Natural killer cell treated with Interleukin-12 subunit alpha and Interleukin-12 subunit beta and Interleukin-15 and Interleukin-18, amount 100 ng/mL, for 72 hours (primary cell): Measurements from ENCODE around the gene PPHLN1. TPM values are rescaled to one million over a fixed set of nuclear protein-coding genes. Genes with fewer than 3 reads are reported as not detected.
A peak's percentile ranks its signal among the peaks of the same experiment; 100 is the strongest.
"Not testable (repeated sequence)": the region's sequence is repeated elsewhere in the genome, so short reads cannot be mapped to it uniquely, and the experiment has no call there.

Experiments used
- ATAC-seq, 2 donors: fragments of 150-1000 bp; cut with Tn5 transposase in 1 of 2; sonication (Bioruptor Pico), chemical (Tn5 transposase) in 1 of 2; 2 replicates each; pipeline ENCODE4 v1.10.0; 2021
- DNase-seq: peaks from one replicate; pipeline ENCODE4 v3.0.0; 2022; ENCODE audit warnings: low spot score
- H3K27ac Mint-ChIP-seq, 2 donors: 1 replicate in 1 of 2; 2 replicates in 1 of 2; pipeline ENCODE4 v1.8.0; 2022; ENCODE audit warnings: mixed read lengths in 2 of 2, mild to moderate bottlenecking in 1 of 2, moderate library complexity in 1 of 2
- H3K27me3 Mint-ChIP-seq, 2 donors: 1 replicate in 1 of 2; 2 replicates in 1 of 2; pipeline ENCODE4 v1.8.0; 2022; ENCODE audit warnings: mixed read lengths in 2 of 2
- H3K36me3 Mint-ChIP-seq: one replicate; pipeline ENCODE4 v1.8.0; 2022; ENCODE audit warnings: mixed read lengths
- H3K4me1 Mint-ChIP-seq, 2 donors: 1 replicate in 1 of 2; 2 replicates in 1 of 2; pipeline ENCODE4 v1.8.0; 2022; ENCODE audit warnings: low read depth in 2 of 2, mixed read lengths in 2 of 2, mild to moderate bottlenecking in 1 of 2
- H3K4me3 Mint-ChIP-seq: one replicate; pipeline ENCODE4 v1.8.0; 2022; ENCODE audit warnings: mixed read lengths
- H3K9me3 Mint-ChIP-seq: 2 replicates; pipeline ENCODE4 v1.8.0; 2022; ENCODE audit warnings: mixed read lengths
- total RNA-seq, 2 donors: library from RNA; stranded (reverse); gene quantifications; one replicate each; pipeline ENCODE4 v1.2.3, GENCODE V29; 2022

Gene PPHLN1
- total RNA-seq, 2 donors from 2014 or later: 85.0 to 90.1 TPM

GRCh38 chr12:42364692-42365091 lies 38.7 kb downstream of the PPHLN1 start:
- no peak overlapping the region for H3K4me3 Mint-ChIP-seq
- no peaks in the 10 kb centered on the region for H3K9me3 Mint-ChIP-seq
- H3K27ac Mint-ChIP-seq: no peak overlapping the region
- H3K4me1 Mint-ChIP-seq: peaks cover 22 to 26% of the 10 kb centered on the region in 2 donors
- ATAC-seq (no peak), DNase-seq (no peak)
- peaks cover 7% of the 10 kb centered on the region for H3K36me3 Mint-ChIP-seq
- H3K27me3 Mint-ChIP-seq: no peaks in the 10 kb centered on the region

- Mint-ChIP-seq H3K4me1 (peaks cover 19 to 24% of the 10 kb centered on the region in 2 donors), H3K27ac (no peak overlapping the region), H3K27me3 (no peaks in the 10 kb centered on the region), H3K4me3 (no peak overlapping the region), H3K36me3 (peaks cover 7% of the 10 kb centered on the region), H3K9me3 (no peaks in the 10 kb centered on the region)
- ATAC-seq (no peak), DNase-seq (no peak)
Measured at GRCh38 chr12:42365486-42365885, 39.5 kb downstream of the PPHLN1 start.

DNA sequence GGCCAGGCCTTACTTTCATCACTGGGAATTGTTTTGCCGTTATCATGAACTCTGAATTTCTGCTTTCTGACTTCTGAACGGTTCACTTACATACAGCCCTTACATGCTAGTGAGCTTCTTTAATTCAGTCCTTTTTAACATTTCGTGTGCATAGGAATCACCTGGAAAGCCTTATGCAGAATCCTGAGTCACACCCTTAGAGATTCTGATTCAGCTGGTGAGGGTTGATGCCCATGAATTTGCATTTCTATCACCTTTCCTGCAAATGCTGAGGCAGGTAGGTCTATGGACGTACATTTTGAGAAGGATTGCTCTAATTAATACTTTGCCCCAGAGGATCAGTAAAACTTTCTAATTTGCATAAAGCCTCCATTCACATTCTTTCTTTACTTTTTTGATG lies 44.0 kb downstream of the PPHLN1 start:
- ATAC-seq (no peak), DNase-seq (no peak)
- H3K4me1 Mint-ChIP-seq: peaks cover 0 to 4% of the 10 kb centered on the region in 2 donors
- H3K36me3 Mint-ChIP-seq: no peaks in the 10 kb centered on the region
- H3K9me3 Mint-ChIP-seq: no peaks in the 10 kb centered on the region
- H3K4me3 Mint-ChIP-seq: no peak overlapping the region
- no peaks in the 10 kb centered on the region for H3K27me3 Mint-ChIP-seq
- no peak overlapping the region for H3K27ac Mint-ChIP-seq

DNA sequence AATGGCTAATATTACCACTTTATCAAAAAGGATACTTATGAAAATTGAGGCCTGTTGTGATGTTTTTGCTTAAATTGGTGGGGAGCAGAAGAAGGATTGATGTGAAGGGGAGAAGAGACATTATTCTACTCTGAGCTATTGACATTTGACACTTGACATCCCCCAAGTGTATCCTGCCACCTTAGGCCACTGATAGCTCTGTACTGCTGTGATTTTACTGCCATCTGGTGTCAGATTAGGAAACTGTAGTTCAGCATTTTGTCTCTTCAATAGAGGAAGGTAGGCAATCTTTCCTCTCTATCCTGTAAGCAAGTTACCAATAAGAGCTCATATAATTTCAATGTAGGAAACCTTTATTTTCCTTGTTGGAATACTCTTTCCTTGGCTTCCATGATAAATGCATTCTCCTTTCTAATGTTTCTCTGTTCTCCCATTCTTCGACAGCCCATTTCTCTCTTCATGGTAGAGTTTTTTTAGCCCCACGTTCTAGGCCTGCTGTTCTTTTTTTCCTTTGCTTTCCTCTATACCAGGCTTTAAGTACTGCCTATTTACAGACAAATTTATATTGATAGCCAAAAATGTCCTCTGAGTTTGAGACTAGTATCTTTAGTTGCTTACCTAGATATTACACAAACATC lies 46.3 kb downstream of the PPHLN1 start:
- Mint-ChIP-seq H3K4me1 (peaks cover 0 to 2% of the 10 kb centered on the region in 2 donors), H3K9me3 (no peaks in the 10 kb centered on the region), H3K36me3 (peaks cover 6% of the 10 kb centered on the region), H3K4me3 (no peak overlapping the region), H3K27ac (no peak overlapping the region), H3K27me3 (no peaks in the 10 kb centered on the region)
- DNase-seq (no peak), ATAC-seq (peak; percentile 72 to 78)

- ATAC-seq: no peak
- Mint-ChIP-seq H3K4me3 (no peak overlapping the region), H3K9me3 (no peaks in the 10 kb centered on the region), H3K36me3 (peaks cover 6% of the 10 kb centered on the region), H3K4me1 (peaks cover 1 to 2% of the 10 kb centered on the region in 2 donors), H3K27ac (no peak overlapping the region), H3K27me3 (no peaks in the 10 kb centered on the region)
- no peak for DNase-seq
Measured at GRCh38 chr12:42373669-42374068, 47.7 kb downstream of the PPHLN1 start.

DNA sequence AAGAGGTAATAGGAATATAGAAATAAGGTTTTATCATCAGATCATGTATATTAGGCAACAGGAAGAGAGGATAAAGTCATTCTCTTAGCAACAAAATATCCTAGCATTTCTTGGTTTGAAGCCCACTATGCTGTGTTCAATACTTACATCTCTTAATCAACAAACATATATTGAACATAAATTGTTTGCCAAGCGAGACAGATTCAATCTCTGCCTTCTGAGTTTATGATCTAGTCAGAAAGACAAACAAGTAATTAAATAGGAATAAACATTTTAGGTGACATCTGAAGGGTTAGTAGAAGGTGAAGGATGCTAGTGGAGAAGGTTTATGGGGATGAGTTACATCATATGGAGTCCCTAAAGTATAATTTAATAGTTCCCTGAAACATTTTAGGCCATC lies 54.8 kb downstream of the PPHLN1 start:
- no peaks in the 10 kb centered on the region for H3K9me3 Mint-ChIP-seq
- H3K4me1 Mint-ChIP-seq: peaks cover 16 to 30% of the 10 kb centered on the region in 2 donors
- ATAC-seq (no peak), DNase-seq (no peak)
- H3K36me3 Mint-ChIP-seq: peaks cover 6% of the 10 kb centered on the region
- H3K27ac Mint-ChIP-seq: no peak overlapping the region
- no peak overlapping the region for H3K4me3 Mint-ChIP-seq
- no peaks in the 10 kb centered on the region for H3K27me3 Mint-ChIP-seq

- DNase-seq (no peak), ATAC-seq (no peak)
- Mint-ChIP-seq H3K36me3 (no peaks in the 10 kb centered on the region), H3K27me3 (no peaks in the 10 kb centered on the region), H3K4me1 (peaks cover 16 to 30% of the 10 kb centered on the region in 2 donors), H3K9me3 (no peaks in the 10 kb centered on the region), H3K4me3 (peak overlapping the region; percentile 28), H3K27ac (peak overlapping the region in 1 of 2 donors; percentile 56)
Measured at GRCh38 chr12:42382013-42382696, 56.2 kb downstream of the PPHLN1 start.

- Mint-ChIP-seq H3K27me3 (no peaks in the 10 kb centered on the region), H3K36me3 (peaks cover 9% of the 10 kb centered on the region), H3K4me1 (peaks cover 16 to 23% of the 10 kb centered on the region in 2 donors), H3K4me3 (no peak overlapping the region), H3K9me3 (no peaks in the 10 kb centered on the region), H3K27ac (no peak overlapping the region)
- DNase-seq (no peak), ATAC-seq (no peak)
Measured at GRCh38 chr12:42385326-42385841, 59.4 kb downstream of the PPHLN1 start.

GRCh38 chr12:42386308-42386707 lies 60.3 kb downstream of the PPHLN1 start:
- Mint-ChIP-seq H3K36me3 (peaks cover 9% of the 10 kb centered on the region), H3K4me3 (no peak overlapping the region), H3K9me3 (no peaks in the 10 kb centered on the region), H3K27ac (no peak overlapping the region), H3K27me3 (no peaks in the 10 kb centered on the region), H3K4me1 (peaks cover 14 to 22% of the 10 kb centered on the region in 2 donors)
- ATAC-seq (no peak), DNase-seq (no peak)

DNA sequence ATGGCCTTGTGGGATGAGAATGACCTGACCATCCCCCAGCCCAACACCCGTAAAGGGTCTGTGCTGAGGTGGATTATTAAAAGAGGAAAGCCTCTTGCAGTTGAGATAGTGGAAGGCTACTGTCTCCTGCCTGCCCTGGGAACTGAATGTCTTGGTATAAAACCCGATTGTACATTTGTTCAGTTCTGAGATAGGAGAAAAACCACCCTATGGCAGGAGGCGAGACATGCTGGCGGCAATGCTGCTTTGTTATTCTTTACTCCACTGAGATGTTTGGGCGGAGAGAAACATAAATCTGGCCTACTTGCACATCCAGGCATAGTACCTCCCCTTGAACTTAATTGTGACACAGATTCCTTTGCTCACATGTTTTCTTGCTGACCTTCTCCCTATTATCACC lies 62.1 kb downstream of the PPHLN1 start:
- H3K36me3 Mint-ChIP-seq, H3K4me1 Mint-ChIP-seq, H3K27ac Mint-ChIP-seq, H3K9me3 Mint-ChIP-seq, DNase-seq, H3K4me3 Mint-ChIP-seq, ATAC-seq, H3K27me3 Mint-ChIP-seq: not testable (repeated sequence)

DNA sequence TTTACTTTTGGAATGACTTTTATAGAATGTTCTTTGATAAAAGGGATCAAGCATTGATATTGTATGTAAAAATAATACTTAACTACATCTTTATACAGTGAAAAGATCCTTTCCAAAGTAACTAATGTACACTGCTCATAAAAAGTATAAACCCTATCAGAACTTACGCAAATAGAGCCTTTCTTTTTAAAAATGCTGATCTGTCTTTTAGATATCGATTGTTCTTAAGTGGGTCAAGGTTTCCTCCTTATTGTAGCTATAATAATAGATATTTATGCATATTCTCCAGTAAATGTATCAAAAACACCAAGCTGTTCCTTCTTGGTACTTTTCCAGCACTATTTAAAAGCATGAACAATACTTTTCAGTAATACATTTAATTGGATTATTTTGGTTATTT lies 68.5 kb downstream of the PPHLN1 start:
- Mint-ChIP-seq H3K4me3 (no peak overlapping the region), H3K27ac (no peak overlapping the region), H3K4me1 (peaks cover 0 to 3% of the 10 kb centered on the region in 2 donors), H3K27me3 (no peaks in the 10 kb centered on the region), H3K9me3 (no peaks in the 10 kb centered on the region), H3K36me3 (peaks cover 9% of the 10 kb centered on the region)
- DNase-seq (no peak), ATAC-seq (no peak)

- no peak for ATAC-seq
- Mint-ChIP-seq H3K27me3 (no peaks in the 10 kb centered on the region), H3K4me1 (peaks cover 0 to 3% of the 10 kb centered on the region in 2 donors), H3K27ac (no peak overlapping the region), H3K4me3 (no peak overlapping the region), H3K36me3 (peaks cover 5% of the 10 kb centered on the region), H3K9me3 (no peaks in the 10 kb centered on the region)
- no peak for DNase-seq
Measured at GRCh38 chr12:42396473-42397259, 70.7 kb downstream of the PPHLN1 start.

- Mint-ChIP-seq H3K4me3 (no peak overlapping the region), H3K27me3 (no peaks in the 10 kb centered on the region), H3K27ac (no peak overlapping the region), H3K9me3 (no peaks in the 10 kb centered on the region), H3K36me3 (peaks cover 9% of the 10 kb centered on the region), H3K4me1 (peaks cover 0 to 6% of the 10 kb centered on the region in 2 donors)
- DNase-seq (no peak), ATAC-seq (no peak)
Measured at GRCh38 chr12:42402821-42403411, 76.9 kb downstream of the PPHLN1 start.
